CD4-positive, alpha-beta T cell treated with Interleukin-6 at 100 ng/mL for 8 hours (primary cell): Measurements from ENCODE around the gene DPYSL5.

ENCODE experiments used
- DNase-seq: peaks from one replicate; pipeline ENCODE4 v3.0.0-alpha.2; 2020; ENCODE audit warnings: mixed read lengths, low spot score

The DPYSL5 gene

DNA sequence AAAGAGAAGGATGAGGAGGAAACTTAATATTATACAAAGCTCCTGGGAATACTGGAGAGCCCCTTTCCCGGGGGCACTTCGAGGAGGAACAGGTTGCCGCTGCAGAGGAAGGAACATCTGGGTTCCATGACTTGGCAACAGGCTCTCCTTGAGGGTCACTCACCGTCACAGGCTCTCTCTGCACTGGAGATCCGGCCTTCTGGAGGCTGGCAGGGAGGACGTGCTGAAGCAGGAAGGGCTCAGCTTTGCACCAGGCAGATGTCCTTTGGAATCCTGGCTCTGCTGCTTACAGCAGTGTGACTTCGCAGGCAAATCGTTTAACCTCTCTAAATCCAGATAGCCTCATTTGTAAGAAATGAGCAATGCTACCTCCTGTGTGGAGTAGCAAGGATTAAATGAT is 2.9 kb upstream of the DPYSL5 start:
- DNase-seq = no peak

DNA sequence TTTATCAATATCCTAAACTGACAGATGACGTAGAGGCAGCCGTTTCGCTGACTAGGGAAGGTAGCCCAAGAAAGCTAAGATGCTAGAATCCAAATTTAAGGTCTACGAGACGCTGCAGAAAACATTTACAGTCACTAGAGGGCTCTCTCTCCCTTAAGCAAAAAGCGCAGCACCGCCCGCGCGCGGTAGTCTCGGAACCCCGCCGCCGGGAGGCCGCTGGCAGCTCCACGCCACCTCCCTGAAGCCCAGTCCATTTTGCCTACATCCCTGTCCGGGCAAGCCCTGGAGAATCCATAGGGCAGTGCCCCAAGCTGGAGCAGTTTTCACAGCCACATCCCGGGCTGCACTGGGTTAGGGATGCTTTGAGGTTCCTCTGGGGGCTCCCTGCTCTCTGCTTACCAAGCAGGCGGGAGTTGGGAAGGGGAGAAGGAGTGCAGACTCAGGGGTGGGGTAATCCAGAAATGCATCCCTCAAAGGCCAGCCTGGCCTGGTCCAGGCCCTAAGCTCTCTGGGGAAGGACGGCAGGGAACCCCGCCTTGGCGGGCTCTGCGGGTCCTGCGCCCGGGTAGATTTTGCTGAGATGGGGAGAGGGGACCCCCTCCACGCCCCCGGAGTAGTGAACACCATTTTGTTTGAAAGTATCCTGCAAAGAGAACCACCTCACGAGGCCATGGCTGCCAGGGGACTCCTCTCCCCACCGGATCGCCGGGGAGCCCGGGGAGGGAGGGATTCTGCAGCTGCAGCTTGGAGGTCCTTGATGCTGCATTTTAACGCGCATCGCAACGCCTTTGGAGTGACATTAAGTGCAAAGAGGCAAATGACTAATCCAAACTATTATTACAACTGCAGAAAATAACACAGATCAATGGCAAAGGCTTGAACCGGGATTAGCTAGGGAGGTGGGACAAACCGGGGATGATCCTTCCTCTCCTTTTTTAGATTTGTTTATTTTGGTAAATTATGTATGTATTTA is 1.3 kb upstream of the DPYSL5 start:
- DNase-seq = peak; percentile 47

DNA sequence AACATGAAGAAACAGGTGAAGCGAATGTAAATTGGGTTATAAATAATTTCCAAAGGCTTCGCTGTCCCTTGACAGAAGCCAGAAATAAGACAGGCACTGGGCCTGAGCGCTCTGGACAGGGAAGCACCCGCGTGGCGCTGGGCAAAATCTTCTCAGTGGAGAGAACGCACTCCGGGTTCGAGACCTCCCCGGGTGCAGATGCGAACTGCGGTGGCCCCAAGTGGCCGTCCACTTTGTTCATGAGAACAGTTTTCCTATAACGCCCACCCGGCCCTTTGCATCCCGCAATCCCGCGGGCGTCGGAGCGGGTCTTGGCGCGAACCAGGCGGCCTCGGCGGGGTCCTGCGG is 651 bp upstream of the DPYSL5 start:
- DNase-seq = no peak

DNA sequence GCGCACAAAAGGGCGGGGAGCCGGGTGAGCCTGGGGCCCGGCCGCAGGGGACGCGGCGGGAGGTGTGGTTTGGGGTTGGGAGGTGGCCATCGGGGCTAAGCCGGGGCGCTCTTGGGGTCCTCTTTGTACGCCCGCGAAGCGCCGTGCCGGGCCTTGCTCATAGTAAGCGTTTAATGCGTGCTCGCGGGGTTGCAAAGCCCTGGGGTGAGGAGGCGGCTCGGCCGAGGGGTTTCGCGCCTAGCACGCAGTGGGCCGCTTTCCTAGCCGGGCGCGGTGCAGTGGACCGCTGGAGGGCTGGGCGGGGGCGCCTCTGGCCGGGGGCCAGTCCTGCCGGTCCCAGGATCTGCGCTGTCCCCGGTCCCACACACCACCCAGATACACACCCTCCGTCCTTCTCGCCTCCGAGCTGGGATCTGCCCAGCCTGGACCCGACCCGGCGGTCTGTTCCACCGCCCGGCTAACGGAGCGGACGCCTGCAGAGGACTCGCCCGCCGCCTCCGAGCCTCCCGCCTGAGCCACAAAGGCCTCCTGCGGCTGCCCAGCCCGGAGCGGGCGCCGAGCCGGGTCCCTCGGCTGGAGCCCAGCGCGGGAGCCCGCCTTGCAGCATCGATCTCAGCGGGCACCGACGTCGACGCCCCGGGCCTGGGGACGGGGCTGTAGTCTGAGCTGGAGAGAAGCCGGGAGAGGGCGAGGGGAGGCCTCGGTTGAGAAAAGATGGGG is 564 bp downstream of the DPYSL5 start:
- no peak for DNase-seq

DNA sequence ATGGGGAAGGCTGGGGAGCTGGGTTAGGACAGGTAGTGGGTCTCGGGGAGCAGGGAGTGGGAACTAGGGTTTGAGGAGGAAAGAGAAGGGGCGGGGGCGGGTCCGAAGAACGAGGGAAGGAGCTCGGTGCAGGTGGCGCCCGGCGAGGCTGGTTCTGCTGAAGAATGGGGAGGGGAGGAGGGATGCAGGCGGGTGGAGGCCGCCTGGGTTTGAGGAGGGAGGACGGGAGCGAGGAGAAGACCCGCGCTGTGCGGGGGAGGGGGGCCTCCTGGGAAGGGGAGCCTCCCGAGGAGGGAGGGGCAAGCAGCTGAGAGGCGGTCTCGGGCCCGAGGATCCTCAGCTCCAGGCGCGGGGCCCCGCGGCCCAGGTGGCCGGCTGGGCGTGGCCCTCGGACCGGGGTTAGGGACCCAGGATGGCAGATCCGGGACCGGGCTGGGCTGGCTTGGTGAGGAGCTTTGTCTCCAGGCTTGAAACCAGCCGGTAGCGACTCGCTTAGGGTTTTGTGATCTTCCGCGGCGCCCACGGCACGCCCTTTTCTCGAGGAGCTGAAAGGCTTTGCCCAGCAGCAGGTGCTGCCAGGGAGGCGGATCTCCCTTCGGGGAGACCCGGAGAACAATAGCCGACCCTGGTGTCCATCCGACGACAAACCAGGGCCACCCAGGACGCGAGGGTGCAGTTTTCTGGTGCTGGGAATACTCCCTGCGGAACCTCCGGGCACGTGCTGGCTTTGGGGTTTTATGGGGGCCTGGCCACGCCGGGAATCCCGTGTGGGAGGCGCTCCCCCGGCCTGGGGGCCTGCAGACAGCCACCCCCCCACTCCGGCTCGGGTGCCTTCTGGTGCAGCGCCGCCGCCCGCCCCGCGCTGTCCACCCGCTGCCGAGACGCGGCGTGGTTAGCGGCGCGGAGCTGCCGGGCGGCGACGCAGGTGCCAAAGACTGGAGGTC is 1.4 kb downstream of the DPYSL5 start:
- DNase-seq = no peak

DNA sequence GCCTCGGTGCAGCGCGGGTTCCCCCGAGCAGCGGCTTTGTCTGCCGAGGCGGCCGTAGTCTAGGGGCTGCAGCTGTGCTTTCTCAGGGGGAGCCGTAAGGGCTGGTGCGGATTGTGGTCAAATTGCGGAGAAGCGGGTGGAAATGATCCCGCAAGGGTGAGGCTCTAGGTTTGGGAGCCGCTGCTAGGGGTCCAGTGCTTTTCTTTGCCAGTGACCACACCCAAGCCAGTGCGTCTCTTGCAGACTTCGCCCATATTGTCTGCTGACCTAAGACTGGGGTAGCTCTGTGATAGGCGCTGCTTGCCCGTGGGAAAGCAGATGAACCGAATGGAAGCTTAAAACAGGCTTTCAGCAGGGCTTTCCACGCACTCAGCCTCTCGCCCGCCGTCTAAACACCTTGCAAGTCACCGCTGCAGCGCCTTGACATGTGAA is 2.1 kb downstream of the DPYSL5 start:
- DNase-seq = no peak

DNA sequence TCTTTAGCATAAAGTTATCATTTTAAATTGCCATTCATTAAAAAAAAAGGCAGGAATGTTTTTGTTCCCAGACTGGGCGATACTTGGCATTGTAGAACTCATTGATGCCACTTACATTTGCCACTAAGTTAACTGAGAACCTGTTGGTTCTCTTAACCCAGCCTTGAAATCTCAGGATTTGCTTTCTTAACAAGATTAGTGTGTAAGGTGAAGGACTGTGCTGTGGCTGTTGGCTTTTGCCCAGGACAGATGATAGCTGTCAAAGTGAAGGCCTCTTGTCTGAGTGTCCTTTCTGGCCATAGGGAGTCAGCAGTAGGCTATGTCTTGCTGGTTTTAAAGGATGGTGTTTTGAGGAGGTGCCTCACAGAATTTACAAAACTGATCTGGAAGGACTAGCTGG is 2.6 kb downstream of the DPYSL5 start:
- no peak for DNase-seq

DNA sequence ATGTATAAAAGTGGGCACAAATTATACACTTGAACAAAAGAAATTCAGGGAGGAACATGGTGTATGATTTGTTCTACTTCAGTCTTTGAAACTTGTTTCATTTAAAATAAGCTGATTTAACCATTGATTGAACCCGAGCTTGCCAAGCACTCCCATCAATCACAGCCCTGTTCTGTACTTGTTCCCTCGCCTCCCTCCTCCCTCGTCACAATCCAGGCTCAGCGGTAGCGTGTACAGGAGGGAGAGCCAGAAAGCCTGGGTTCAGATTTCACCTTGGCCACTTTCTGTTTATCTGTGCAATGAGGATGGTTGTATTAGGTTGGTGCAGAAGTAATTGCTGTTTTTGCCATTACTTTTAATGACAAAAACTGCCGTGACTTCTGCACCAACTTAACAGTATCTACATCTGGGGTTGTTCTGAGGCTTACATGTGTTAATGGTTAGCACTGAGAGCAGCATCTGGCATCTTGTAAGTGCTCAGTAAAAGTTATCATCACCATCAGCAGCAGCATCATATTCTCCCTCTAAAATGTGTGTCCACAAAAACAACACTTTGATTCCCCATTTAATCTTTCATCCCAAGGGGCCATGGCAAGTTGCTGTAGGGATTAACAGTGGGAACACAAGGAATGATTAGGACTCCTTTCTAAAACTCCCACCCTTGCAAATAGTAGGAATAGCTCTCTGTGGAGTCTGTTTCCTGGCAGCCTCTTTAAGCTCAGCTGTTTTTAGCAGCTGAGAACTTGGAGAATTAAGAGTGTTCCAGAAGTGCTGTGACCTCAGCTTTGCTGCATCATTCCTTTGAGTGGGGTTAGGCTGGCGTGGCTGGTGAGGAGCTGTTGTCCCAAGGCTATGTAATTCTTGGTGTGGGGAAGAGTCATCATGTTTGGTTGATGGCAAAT is 4.7 kb downstream of the DPYSL5 start:
- no peak for DNase-seq

DNA sequence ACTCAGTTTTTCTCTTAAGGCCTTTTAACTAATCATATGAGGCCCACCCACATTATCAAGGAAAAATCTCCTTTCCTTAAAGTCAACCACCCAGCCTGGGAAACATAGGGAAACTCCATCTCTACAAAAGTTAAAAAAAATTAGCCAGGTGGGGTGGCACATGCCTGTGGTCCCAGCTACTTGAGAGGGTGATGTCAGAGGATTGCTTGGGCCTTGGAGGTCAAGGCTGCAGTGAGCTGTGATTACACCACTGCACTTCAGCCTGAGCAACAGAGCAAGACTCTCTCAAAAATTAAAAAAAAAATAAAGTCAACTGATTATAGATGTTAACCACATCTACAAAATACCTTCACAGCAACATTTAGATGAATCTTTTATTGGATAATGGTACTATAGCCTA is 5.8 kb downstream of the DPYSL5 start:
- no peak for DNase-seq

DNA sequence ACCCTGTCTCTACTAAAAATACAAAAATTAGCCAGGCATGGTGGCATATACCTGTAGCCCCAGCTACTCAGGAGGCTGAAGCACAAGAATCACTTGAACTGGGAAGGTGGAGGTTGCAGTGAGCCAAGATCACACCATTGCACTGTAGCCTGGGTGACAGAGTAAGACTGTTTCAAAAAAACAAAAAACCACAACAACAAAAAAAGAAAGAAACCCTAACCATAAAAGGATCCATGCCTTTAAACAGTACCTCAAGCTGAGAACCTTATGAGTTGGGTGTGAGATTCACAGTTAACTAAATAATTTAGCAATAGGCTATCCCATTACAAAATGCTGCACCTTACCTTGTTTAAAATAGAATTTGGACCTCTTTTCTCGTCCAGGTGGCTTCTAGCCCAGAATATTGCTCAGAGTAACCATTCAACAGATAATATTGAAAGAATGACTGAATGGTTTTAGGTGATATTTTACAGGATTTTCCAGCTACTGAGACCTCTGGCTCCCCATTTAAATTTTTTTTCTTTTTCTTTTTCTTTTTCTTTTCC is 6.4 kb downstream of the DPYSL5 start:
- no peak for DNase-seq

DNA sequence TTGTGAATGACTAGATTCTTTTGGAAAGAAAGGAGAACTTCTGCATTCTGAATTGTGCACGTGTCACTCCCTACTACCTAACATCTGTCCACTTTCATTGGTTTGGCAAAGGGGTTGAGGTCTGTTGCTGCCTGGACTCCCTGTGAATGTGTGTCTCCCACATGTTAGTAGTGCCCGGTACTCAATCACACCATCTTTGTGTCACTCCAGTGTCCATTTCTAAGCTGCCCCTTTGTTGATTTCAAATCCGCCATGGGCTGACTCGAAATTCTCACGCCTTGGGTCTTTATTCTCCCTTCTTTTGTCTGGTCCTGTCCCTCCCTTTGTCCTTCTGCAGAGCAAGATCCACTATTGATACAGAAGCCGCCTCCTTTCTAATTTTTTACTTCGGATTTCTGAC is 7.5 kb downstream of the DPYSL5 start:
- no peak for DNase-seq

DNA sequence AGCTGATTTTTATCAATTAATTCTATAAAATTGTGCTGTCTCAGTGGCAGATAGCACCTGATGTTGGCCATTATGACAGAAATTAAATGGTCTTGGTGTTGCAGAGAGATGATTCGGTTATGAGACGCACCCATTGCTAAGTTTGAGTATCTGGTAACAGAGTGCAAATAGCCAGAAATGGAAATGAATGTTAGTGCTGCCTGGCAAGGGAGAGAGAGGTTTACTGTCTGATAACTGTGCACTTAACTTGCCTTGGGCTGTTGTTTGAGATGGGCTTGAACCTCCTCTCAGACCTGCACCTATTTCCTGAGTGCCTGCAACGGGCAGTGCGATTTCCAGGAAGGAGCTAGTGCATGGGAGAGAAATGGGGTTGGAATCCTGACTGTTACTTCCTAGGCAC is 11.7 kb downstream of the DPYSL5 start:
- DNase-seq = no peak

DNA sequence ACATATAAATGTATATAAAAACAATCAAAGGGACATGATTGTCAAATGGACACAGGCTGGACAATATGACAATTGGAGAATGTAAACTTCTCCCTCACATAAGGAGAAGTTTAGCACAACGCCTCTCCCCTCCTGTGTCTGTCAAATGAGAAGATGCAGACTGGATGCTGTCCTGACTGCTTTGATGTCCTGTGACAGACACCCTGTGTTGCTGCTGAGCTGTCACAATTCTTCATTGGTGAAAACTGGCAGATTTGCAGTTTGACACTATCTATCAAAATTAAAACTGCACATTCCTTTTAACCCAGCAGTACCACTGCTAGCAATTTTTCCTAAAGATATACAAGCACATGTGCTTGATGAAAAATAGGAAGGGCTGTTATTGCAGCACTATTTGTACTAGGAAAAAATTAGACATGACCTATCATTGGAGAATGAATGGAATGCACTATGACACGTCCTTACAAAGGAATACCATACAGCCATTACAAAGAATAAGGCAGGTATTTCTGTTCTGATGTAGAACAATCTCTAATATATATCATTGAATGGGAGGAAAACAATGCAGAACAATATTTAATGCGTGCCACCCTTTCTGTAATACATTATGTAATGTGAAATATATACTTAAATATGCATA is 12.4 kb downstream of the DPYSL5 start:
- no peak for DNase-seq

DNA sequence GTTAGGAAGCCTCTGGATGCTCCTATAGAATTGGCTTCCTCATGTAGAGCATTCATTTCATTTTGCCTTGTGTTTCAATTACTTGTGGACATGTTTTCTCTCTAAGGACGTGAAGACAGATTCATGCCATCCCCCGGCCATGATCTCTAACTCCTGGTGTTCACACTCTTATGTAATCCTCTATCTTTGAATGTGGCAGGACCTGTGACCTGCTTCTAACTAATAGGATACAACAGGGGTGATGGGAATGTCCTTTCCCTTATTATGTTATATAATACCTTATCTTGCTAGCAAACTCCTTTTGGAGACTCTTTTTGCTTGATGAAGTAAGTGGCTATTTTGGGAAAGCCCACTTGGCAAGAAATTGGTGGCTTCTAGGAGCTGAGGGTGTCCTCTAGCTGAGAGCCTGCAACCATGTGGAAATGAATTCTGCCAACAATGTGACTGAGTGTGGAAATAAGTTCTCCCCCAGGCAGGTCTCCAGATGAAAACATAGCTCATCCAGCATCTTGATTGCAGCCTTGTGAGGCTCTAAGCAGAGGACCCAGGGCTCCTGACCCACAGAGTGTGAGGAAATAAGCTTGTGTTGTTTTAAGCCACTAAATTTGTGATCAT is 13.8 kb downstream of the DPYSL5 start:
- DNase-seq = no peak

DNA sequence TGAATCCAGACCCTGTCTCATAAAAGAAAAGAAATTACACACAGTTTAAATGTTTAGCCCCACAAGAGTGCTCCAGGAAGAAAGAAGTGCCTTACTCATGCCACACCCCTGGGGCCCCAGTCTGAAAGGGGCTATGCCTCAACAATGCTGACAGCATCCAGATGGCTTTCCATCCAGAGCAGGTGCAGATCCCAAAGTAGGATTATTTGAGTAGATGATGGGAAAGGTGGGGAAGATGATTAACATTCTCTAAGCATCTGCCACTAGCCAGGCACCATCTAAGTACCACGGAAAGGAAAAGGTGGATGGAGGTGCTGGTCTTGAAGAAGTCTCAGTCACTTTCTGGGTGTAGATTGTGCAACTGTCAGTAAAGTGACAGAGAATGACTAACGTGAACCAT is 16.3 kb downstream of the DPYSL5 start:
- no peak for DNase-seq

DNA sequence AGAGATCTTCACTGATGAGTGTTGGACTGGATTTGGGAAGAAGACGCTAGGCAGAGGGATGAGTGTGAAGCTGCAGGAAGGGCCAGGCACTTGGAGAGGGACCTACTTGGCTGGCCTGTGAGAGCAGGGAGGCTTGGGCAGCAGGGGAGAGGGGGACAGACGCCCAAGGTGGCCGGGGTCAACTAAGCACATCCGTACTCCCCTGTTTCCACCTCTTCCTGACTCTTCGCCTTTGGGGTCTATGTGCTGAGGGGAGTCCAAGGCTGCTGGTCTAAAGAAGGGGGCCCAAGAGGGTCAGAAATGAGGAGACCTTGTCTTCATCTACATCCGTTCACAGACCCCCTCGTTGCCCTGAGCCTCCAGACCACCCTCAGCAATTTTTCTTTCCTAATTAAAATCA is 16.7 kb downstream of the DPYSL5 start:
- no peak for DNase-seq

DNA sequence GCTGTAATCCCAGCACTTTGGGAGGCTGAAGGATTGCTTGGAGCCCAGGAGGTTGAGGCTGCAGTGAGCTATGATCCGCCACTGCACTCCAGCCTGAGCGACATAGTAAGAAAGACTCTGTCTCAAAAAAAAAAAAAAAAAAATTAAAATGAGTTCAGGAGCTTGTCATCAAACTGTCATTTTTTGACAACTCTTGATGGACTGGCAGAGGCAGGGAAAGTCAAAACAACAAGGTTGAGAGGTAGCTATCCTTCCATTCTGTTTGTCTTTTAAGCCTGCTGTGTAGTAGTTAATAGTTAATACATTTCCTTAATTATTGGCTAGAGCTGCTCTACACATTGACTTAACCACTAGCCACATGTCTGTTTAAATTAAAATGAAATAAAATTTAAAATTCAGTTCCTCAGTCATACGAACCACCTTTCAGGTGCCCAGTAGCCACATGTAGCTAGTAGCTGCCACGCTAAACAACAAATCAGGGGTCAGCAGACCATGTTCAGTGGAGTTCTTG is 22.7 kb downstream of the DPYSL5 start:
- no peak for DNase-seq

DNA sequence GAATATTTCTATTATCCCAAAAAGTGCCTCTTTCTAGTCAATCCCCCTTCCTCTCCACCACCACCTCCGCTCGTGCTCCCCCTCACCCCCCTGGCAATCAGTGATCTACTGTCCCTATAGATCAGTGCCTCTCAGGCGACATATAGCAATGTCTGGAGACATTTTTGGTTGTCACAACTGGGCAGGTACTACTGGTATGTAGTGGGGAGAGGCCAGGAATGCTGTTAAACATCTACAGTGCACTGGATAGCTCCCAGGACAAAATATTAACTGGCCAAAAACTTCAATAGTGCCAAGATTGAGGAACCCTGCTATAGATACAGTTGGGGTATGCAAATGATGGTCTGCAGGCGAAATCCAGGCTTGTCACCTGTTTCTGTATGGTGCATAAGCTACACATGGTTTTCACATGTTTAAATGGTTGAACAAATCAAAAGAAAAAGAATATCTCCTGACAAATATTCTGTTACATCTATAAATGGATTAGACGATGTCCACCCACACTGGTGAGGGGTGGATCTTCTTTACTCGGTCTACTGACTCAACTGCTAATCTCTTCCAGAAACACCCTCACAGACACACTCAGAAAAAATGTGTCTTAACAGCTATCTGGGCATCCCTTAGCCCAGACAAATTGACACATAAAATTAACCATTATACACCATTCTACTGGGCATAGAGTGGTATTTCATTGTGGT is 25.5 kb downstream of the DPYSL5 start:
- no peak for DNase-seq

DNA sequence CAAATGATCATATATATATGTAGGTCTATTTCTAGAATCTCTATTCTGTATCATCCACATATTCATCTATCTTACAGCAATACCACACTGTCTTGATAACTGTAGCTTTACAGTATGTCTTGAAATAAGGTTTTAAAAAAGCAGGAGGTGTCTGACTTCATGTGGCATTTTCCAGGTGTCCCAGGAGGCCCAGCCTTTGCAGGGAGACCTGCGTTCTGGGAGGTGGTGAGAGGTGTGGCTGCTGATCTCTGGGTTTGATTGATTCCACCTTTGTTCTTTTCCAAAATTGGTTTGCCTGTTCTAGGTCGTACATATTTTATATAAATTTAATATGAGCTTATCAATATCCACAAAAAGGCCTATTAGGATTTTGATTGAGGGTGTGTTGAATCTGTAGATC is 26.6 kb downstream of the DPYSL5 start:
- DNase-seq = no peak
